SH-SY5Y (cell line): ENCODE measurements around the gene SOX6.

Experiments used
- GATA2 ChIP-seq: IDR thresholded peaks from 2 replicates; pipeline ENCODE4 v1.6.1; 2011; ENCODE audit warnings: mild to moderate bottlenecking, low read depth, low read length
- GATA3 ChIP-seq: IDR thresholded peaks from 2 replicates; pipeline ENCODE4 v1.6.1; 2011; ENCODE audit warnings: low read depth, mild to moderate bottlenecking, low read length, moderate library complexity

DNA sequence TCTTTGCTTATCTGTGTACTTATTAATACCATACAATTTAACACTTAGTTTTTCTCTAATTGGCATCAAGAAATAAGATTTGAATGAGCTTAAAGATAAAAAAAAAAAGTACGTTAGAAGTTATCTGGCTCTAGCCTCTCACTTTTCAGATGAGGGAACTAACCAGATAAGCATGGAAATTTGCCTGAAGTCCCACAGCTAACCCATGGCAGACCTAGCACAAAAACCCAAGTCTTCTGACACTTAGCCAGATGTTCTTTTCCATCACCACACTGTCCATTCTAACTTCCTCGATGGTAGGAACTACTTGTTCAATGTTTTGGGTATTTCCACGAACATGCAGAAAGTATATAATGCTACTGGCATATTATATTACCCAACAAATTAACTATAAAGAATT lies 7.4 kb upstream of the SOX6 start:
- no peak for TF ChIP-seq GATA2
- no peak for TF ChIP-seq GATA3
